Left lobe of liver (tissue), 2 donors: ENCODE results near the gene DYNC1I1. TPM values are rescaled to one million over a fixed set of nuclear protein-coding genes. Genes with fewer than 3 reads are reported as not detected.

Experiments used
- ATAC-seq: fragments of 200-7000 bp; cut with Tn5 transposase; one replicate; pipeline ENCODE4 v1.9.1; 2020; ENCODE audit warnings: mild to moderate bottlenecking, moderate library complexity
- DNase-seq: peaks from one replicate; pipeline ENCODE4 v3.0.0-alpha.2; 2020; ENCODE audit warnings: low spot score
- total RNA-seq: library from RNA; stranded (reverse); gene quantifications from one replicate; pipeline ENCODE4 v1.2.1, GENCODE V29; 2021
- donor health status: DM: no; HTN: no; CAD: no; lungs with moderate emphysema.
- donor health status: DM: no; HTN: yes; CAD: no.

Gene DYNC1I1
- total RNA-seq, 1 donor from 2014 or later, result 0.15 TPM

GRCh38 chr7:95951997-95952795 is 179.8 kb downstream of the DYNC1I1 start:
- DNase-seq, result no peak
- ATAC-seq, result no peak

GRCh38 chr7:95952851-95953250 is 180.5 kb downstream of the DYNC1I1 start:
- ATAC-seq, result no peak
- DNase-seq, result no peak

- DNase-seq, result no peak
Measured at GRCh38 chr7:95955748-95956147, 183.4 kb downstream of the DYNC1I1 start.

GRCh38 chr7:95957510-95957909 is 185.2 kb downstream of the DYNC1I1 start:
- no peak for ATAC-seq
- DNase-seq, result no peak

More at GRCh38 chr7:95955748-95956147, 183.4 kb downstream of the DYNC1I1 start:
- ATAC-seq, result peak; percentile 48

GRCh38 chr7:95960706-95961244 is 188.4 kb downstream of the DYNC1I1 start:
- no peak for DNase-seq
- no peak for ATAC-seq

- ATAC-seq, result no peak
Measured at GRCh38 chr7:95963446-95963990, 191.2 kb downstream of the DYNC1I1 start.

GRCh38 chr7:95971716-95972115 is 199.4 kb downstream of the DYNC1I1 start:
- ATAC-seq, result no peak
- no peak for DNase-seq

More at GRCh38 chr7:95963446-95963990, 191.2 kb downstream of the DYNC1I1 start:
- DNase-seq, result no peak

GRCh38 chr7:95972523-95972922 is 200.2 kb downstream of the DYNC1I1 start:
- ATAC-seq (no peak), DNase-seq (no peak)

- no peak for DNase-seq
- no peak for ATAC-seq
Measured at GRCh38 chr7:95974108-95974507, 201.8 kb downstream of the DYNC1I1 start.

- ATAC-seq (no peak), DNase-seq (no peak)
Measured at GRCh38 chr7:95976369-95977060, 204.2 kb downstream of the DYNC1I1 start.

- no peak for DNase-seq
- no peak for ATAC-seq
Measured at GRCh38 chr7:95977994-95978393, 205.6 kb downstream of the DYNC1I1 start.

- ATAC-seq (no peak), DNase-seq (no peak)
Measured at GRCh38 chr7:95980167-95980566, 207.8 kb downstream of the DYNC1I1 start.

- ATAC-seq, result no peak
- no peak for DNase-seq
Measured at GRCh38 chr7:95980706-95981105, 208.4 kb downstream of the DYNC1I1 start.

- ATAC-seq, result no peak
- DNase-seq, result no peak
Measured at GRCh38 chr7:95986178-95986764, 213.9 kb downstream of the DYNC1I1 start.

- DNase-seq (no peak), ATAC-seq (no peak)
Measured at GRCh38 chr7:95989301-95989700, 216.9 kb downstream of the DYNC1I1 start.

- DNase-seq (no peak), ATAC-seq (no peak)
Measured at GRCh38 chr7:95993380-95993779, 221.0 kb downstream of the DYNC1I1 start.

- ATAC-seq (no peak), DNase-seq (no peak)
Measured at GRCh38 chr7:95996174-95996573, 223.8 kb downstream of the DYNC1I1 start.

GRCh38 chr7:95996886-95997285 is 224.5 kb downstream of the DYNC1I1 start:
- ATAC-seq (no peak), DNase-seq (no peak)

- no peak for DNase-seq
- no peak for ATAC-seq
Measured at GRCh38 chr7:95997632-95998031, 225.3 kb downstream of the DYNC1I1 start.

- DNase-seq (no peak), ATAC-seq (no peak)
Measured at GRCh38 chr7:95999481-95999880, 227.1 kb downstream of the DYNC1I1 start.

- ATAC-seq, result no peak
- no peak for DNase-seq
Measured at GRCh38 chr7:96004578-96004977, 232.2 kb downstream of the DYNC1I1 start.
